HepG2 (cell line): Measurements from ENCODE around the gene WDR18. TPM values are rescaled to one million over a fixed set of nuclear protein-coding genes. Genes with fewer than 3 reads are reported as not detected.
A peak's percentile ranks its signal among the peaks of the same experiment; 100 is the strongest.

ENCODE experiments used
- CEBPB ChIP-seq: IDR thresholded peaks from 2 replicates; pipeline ENCODE4 v1.6.1; 2011; ENCODE audit warnings: low read depth, low read length, improper control_type of control experiment, borderline replicate concordance
- EED ChIP-seq: sonication (generic); formaldehyde crosslinking; IDR thresholded peaks from 2 replicates; pipeline ENCODE4 v1.5.0; 2020; ENCODE audit warnings: mild to moderate bottlenecking, missing genetic modification reagents
- ESRRA ChIP-seq: sonication (generic); formaldehyde crosslinking; IDR thresholded peaks from 2 replicates; pipeline ENCODE4 v1.5.1; 2020; ENCODE audit warnings: mild to moderate bottlenecking, low read depth, missing genetic modification reagents
- KAT7 ChIP-seq: IDR thresholded peaks from 2 replicates; pipeline ENCODE4 v1.6.1; 2018; ENCODE audit warnings: borderline replicate concordance, missing compliant biosample characterization
- MAZ ChIP-seq, 2 experiments: sonication (generic) in 1 of 2; formaldehyde crosslinking in 1 of 2; IDR thresholded peaks; 2 replicates each; pipeline versions ENCODE4 v1.5.0 to v1.6.1; 2012 to 2020; ENCODE audit warnings: low read depth in 2 of 2, mild to moderate bottlenecking in 2 of 2, borderline replicate concordance in 1 of 2, improper control_type of control experiment in 1 of 2, low read length in 1 of 2, missing genetic modification reagents in 1 of 2, moderate library complexity in 1 of 2
- RFX1 ChIP-seq: fragments of 450-650 bp; IDR thresholded peaks from 2 replicates; pipeline ENCODE4 v1.6.1; 2017
- ZNF138 ChIP-seq: sonication (generic); formaldehyde crosslinking; IDR thresholded peaks from 2 replicates; pipeline ENCODE4 v1.5.0; 2020; ENCODE audit warnings: mild to moderate bottlenecking, low read depth, missing genetic modification reagents
- ZNF556 ChIP-seq: sonication (generic); formaldehyde crosslinking; IDR thresholded peaks from 2 replicates; pipeline ENCODE4 v1.4.0; 2020; ENCODE audit warnings: mild to moderate bottlenecking, missing genetic modification reagents, borderline replicate concordance
- ZNF589 ChIP-seq: sonication (generic); formaldehyde crosslinking; conservative IDR thresholded peaks from 2 replicates; pipeline ENCODE4 v1.8.0; 2022; ENCODE audit warnings: mild to moderate bottlenecking, moderate library complexity, missing genetic modification reagents
- ZNF782 ChIP-seq: sonication (generic); formaldehyde crosslinking; IDR thresholded peaks from 2 replicates; pipeline ENCODE4 v1.4.0; 2020; ENCODE audit warnings: missing genetic modification reagents, mild to moderate bottlenecking, borderline replicate concordance
- polyA plus RNA-seq, 8 experiments: library from polyadenylated mRNA; depleted of rRNA in 3 of 8; stranded (reverse) in 7 of 8; unstranded in 1 of 8; fragments of >200 nt; fragmentation: Illumina TruSeq in 4 of 8; extraction: Trizol in 4 of 8; gene quantifications; 2 replicates each; pipeline versions ENCODE4 v1.2.1 to v1.2.3, GENCODE V29; 2011 to 2016; ENCODE audit warnings: low read depth in 4 of 8, missing spikeins in 1 of 8, mixed read lengths in 1 of 8; ENCODE audit not compliant: insufficient read depth in 1 of 8
- total RNA-seq, 5 experiments: library from RNA; depleted of rRNA; stranded (reverse); fragments of >200 nt; fragmentation: Illumina TruSeq; extraction: Trizol; gene quantifications; 2 replicates each; pipeline ENCODE4 v1.2.3, GENCODE V29; 2016; ENCODE audit warnings: low read depth in 1 of 5
- TF ChIP-seq, protein P1 (sequence below), 2 experiments: fragments of 450-650 bp in 1 of 2; sonication (generic) in 1 of 2; formaldehyde crosslinking in 1 of 2; IDR thresholded peaks; 2 replicates each; pipeline versions ENCODE4 v1.6.1 to v1.8.0; 2016 to 2022; ENCODE audit warnings: antibody characterized with exemption in 1 of 2, mild to moderate bottlenecking in 1 of 2, missing genetic modification reagents in 1 of 2
- TF ChIP-seq, protein P2 (sequence below): sonication (generic); formaldehyde crosslinking; IDR thresholded peaks from 2 replicates; pipeline ENCODE4 v1.5.0; 2020; ENCODE audit warnings: mild to moderate bottlenecking, missing genetic modification reagents
- TF ChIP-seq, protein P3 (sequence below): sonication (generic); formaldehyde crosslinking; IDR thresholded peaks from 2 replicates; pipeline ENCODE4 v1.8.1; 2023; ENCODE audit warnings: mild to moderate bottlenecking, moderate library complexity, missing genetic modification reagents
- TF ChIP-seq, protein P4 (sequence below): sonication (generic); formaldehyde crosslinking; IDR thresholded peaks from 2 replicates; pipeline ENCODE4 v1.8.1; 2023; ENCODE audit warnings: mild to moderate bottlenecking, missing genetic modification reagents

The WDR18 gene
- total and polyA plus RNA-seq, 2 of the 13 experiments (the other 11 are each of a cell fraction or from before 2014, with no cell fraction given), result 36.4 to 47.6 TPM

DNA sequence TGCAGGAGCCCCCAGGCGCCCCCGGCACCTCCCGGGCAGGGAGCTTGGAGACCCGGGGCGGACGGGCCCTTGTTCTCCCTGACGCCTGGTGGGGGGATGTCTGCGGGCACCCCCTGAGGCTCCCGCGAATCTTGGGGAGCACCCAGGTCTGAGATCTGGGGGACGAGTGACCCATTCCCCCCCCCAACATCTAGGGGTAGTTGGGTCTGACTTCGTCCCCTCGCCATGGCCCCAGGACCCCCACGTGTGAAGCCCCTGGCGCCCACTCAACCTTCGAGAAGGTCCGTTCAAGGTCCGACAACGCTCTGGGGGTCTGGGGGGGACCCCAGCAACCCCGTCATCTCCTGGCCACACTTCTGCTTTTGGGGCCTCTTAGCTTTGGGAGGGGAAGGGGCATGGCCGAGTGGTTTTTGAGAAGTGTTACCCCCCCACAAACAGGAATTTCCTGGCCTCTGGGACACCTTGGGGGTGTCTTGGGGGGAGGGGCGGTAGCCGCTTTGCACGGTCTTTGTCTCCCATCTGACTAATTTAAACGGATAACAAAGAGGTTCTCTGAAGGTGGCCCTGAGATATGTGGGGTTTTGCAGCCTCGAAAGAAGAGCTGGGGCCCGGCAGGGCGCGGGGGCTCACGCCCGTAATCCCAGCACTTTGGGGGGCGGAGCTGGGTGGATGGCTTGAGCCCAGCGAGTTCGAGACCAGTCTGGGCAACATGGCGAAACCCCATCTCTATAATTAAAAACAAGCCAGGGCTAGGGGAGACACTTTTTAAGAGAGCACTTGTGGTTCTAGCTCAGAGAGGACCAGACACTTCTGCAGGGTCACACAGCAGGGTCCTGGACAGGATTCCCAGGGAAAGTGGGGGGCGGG is 42.9 kb downstream of the WDR18 start (continued):
- TF ChIP-seq, protein P1, sequence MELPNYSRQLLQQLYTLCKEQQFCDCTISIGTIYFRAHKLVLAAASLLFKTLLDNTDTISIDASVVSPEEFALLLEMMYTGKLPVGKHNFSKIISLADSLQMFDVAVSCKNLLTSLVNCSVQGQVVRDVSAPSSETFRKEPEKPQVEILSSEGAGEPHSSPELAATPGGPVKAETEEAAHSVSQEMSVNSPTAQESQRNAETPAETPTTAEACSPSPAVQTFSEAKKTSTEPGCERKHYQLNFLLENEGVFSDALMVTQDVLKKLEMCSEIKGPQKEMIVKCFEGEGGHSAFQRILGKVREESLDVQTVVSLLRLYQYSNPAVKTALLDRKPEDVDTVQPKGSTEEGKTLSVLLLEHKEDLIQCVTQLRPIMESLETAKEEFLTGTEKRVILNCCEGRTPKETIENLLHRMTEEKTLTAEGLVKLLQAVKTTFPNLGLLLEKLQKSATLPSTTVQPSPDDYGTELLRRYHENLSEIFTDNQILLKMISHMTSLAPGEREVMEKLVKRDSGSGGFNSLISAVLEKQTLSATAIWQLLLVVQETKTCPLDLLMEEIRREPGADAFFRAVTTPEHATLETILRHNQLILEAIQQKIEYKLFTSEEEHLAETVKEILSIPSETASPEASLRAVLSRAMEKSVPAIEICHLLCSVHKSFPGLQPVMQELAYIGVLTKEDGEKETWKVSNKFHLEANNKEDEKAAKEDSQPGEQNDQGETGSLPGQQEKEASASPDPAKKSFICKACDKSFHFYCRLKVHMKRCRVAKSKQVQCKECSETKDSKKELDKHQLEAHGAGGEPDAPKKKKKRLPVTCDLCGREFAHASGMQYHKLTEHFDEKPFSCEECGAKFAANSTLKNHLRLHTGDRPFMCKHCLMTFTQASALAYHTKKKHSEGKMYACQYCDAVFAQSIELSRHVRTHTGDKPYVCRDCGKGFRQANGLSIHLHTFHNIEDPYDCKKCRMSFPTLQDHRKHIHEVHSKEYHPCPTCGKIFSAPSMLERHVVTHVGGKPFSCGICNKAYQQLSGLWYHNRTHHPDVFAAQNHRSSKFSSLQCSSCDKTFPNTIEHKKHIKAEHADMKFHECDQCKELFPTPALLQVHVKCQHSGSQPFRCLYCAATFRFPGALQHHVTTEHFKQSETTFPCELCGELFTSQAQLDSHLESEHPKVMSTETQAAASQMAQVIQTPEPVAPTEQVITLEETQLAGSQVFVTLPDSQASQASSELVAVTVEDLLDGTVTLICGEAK (IDR thresholded peaks at IDR 0.05), result no peak
- TF ChIP-seq, protein P1 (CRISPR knock-in tag; IDR thresholded peaks at IDR 0.05), result no peak; the same call in 1 of the 2 replicates
- no peak for TF ChIP-seq ZNF589
- TF ChIP-seq, protein P2, sequence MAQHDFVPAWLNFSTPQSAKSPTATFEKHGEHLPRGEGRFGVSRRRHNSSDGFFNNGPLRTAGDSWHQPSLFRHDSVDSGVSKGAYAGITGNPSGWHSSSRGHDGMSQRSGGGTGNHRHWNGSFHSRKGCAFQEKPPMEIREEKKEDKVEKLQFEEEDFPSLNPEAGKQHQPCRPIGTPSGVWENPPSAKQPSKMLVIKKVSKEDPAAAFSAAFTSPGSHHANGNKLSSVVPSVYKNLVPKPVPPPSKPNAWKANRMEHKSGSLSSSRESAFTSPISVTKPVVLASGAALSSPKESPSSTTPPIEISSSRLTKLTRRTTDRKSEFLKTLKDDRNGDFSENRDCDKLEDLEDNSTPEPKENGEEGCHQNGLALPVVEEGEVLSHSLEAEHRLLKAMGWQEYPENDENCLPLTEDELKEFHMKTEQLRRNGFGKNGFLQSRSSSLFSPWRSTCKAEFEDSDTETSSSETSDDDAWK (CRISPR knock-in tag), result no peak
- TF ChIP-seq ESRRA, result no peak
- TF ChIP-seq CEBPB, result no peak
- TF ChIP-seq MAZ (IDR thresholded peaks at IDR 0.05; ENCODE audit: borderline replicate concordance, low read depth, low read length), result no peak
- no peak; the same call in 1 of the 2 replicates for TF ChIP-seq MAZ (CRISPR knock-in tag; IDR thresholded peaks at IDR 0.05; ENCODE audit: low read depth)
- no peak; the same call in 1 of the 2 replicates for TF ChIP-seq ZNF138
- TF ChIP-seq, protein P3, sequence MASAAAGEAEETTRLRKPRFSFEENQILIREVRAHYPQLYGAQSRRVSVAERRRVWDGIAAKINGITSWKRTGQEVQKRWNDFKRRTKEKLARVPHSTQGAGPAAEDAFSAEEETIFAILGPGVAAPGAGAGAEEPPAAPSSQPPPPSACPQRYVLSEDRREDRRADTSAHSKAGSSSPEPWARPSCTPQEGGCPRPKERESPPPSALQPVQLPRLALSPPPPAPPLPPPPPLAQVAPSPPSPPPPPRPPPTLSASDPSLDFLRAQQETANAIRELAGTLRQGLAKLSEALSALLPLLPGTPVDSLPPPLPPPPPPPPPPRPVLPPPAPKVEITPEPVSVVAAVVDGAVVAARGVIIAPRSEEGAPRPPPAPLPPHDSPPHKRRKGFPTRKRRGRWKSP (CRISPR knock-in tag), result peak; percentile 6; the same call in 1 of the 2 replicates
- no peak for TF ChIP-seq KAT7
- no peak for TF ChIP-seq ZNF556 (CRISPR knock-in tag)
- TF ChIP-seq ZNF782 (CRISPR knock-in tag), result no peak
- no peak for TF ChIP-seq EED (CRISPR knock-in tag)
- no peak for TF ChIP-seq RFX1
- TF ChIP-seq, protein P4, sequence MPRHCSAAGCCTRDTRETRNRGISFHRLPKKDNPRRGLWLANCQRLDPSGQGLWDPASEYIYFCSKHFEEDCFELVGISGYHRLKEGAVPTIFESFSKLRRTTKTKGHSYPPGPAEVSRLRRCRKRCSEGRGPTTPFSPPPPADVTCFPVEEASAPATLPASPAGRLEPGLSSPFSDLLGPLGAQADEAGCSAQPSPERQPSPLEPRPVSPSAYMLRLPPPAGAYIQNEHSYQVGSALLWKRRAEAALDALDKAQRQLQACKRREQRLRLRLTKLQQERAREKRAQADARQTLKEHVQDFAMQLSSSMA (CRISPR knock-in tag), result no peak
